Activated effector memory CD4-positive, alpha-beta T cell treated with Interleukin-2 at 50 U/mL for 16 hours (primary cell): ENCODE results near the gene ANGPT4.

Experiments used
- DNase-seq: peaks from one replicate; pipeline ENCODE4 v3.0.0-alpha.2; 2020

Gene ANGPT4

GRCh38 chr20:821046-821730 is 94.9 kb downstream of the ANGPT4 start:
- DNase-seq = no peak

GRCh38 chr20:820323-820953 is 95.7 kb downstream of the ANGPT4 start:
- no peak for DNase-seq
